C4-2B (cell line): ENCODE results near the gene NAXD.
A peak's percentile ranks its signal among the peaks of the same experiment; 100 is the strongest.
"Not testable (repeated sequence)": the region's sequence is repeated elsewhere in the genome, so short reads cannot be mapped to it uniquely, and the experiment has no call there.

Experiments used
- H3K27ac ChIP-seq: fragments of 450-650 bp; 2 replicates; pipeline ENCODE4 v1.5.1; 2017
- CTCF ChIP-seq: fragments of 450-650 bp; conservative IDR thresholded peaks from 2 replicates; pipeline ENCODE4 v1.5.1; 2017; ENCODE audit warnings: mild to moderate bottlenecking
- ZFX ChIP-seq: fragments of 450-650 bp; IDR thresholded peaks from 2 replicates; pipeline ENCODE4 v1.6.1; 2017

Gene NAXD

DNA sequence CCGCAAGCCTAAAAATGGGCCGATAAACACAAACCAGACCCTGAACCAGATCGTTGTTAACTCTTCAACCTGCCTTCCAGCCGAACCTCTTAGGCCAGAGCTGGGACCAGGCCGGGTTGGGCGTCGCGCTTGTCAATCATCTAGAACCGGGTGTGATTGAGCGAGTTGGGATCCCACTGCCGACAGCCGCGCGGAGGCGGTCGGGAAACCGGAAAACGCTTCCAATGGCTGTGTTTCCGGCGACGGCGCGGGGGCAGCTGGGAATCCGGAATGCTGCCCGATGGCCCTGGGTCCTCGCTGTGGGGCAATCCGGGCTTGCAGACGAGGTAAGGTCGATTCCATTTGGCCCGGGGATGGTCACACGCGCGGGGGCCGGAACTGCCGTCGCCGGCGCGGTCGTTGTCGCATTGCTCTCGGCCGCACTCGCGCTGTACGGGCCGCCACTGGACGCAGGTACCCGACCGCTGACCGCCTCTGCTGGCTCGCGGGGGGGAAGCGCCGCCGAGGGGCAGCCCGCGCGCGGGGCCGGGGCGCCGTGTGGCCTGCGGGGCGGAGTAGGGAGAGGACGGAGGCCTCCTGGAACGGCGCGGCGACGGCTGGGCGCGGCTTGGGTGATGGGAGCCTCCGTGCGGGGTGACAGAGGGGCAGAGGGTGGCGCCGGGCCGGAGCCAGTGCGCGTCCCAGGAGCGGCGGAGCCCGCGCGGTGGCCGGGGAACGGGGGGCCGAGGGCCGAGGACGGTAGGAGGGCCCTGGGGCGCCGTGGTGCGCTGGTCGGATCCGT, at the start of gene NAXD:
NAXD (plus strand) TSS at position 224 of the 781 bp plus-strand sequence; CDS start at position 281, 57 bp downstream.
- peak; percentile 77 for TF ChIP-seq ZFX
- TF ChIP-seq CTCF, result no peak
- H3K27ac ChIP-seq, result peak within 1 kb of the TSS; percentile 90

DNA sequence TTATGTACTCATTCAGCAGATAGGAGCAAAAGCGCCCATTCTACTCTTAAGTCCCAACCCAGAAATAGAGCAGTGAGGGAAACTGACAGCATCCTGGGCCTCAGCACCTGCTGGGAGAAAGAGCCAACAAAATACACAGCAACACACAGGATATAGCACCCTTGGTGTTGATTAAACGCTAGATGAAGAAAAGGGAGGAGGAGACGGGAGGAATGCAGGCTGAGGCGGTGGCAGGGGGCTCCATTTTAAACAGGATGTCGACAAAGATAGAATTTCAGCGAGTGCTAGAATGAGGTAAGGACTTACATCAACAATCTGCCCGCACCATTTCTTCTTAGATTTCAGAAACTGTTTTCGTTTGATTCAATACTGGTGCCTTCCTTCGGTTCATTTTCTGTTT, 49.2 kb upstream of the NAXD start:
- TF ChIP-seq ZFX, result no peak
- TF ChIP-seq CTCF, result no peak
- no peak overlapping the region for H3K27ac ChIP-seq

DNA sequence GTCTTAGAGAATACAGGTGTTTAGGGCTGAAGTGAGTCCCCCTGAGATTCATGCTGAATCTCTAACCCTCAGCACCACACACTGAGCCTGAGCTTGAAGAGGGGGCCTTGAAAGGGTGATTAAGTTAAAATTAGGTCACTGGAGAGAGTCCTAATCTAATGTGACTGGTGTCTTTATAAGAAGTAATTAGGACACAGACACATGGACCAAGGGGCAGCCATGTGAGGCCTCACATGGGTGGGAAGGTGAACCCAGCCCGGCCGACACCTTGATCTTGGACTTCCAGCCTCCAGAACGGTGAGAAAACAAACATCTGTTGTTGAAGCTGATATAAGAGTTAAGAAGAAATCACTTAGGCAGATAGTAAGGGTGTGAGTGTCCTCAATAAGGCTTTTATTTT, 46.7 kb upstream of the NAXD start:
- TF ChIP-seq CTCF, result no peak
- TF ChIP-seq ZFX, result no peak

GRCh38 chr13:110569962-110570361, 45.4 kb upstream of the NAXD start:
- not testable (repeated sequence) for H3K27ac ChIP-seq

More for the DNA sequence above, 46.7 kb upstream of the NAXD start:
- no peak overlapping the region for H3K27ac ChIP-seq

DNA sequence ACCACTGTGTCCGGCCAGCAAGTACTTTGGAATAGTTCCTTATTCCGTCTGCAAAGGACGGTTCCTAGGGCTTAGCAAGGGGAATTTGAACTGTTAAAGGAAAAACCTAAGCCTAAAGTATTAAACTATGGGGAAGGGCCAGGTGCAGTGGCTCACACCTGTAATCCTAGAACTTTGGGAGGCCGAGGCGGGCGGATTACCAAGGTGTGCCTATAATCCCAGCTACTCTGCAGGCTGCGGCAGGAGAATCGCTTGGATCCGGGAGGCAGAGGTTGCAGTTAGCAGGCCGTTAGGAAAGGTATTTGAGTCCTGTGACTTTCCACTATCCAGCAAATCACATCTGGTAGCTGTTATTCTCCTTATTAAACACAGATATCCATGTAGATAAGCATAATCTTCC, 44.5 kb upstream of the NAXD start:
- H3K27ac ChIP-seq, result no peak overlapping the region
- TF ChIP-seq CTCF (no peak), ZFX (no peak)

DNA sequence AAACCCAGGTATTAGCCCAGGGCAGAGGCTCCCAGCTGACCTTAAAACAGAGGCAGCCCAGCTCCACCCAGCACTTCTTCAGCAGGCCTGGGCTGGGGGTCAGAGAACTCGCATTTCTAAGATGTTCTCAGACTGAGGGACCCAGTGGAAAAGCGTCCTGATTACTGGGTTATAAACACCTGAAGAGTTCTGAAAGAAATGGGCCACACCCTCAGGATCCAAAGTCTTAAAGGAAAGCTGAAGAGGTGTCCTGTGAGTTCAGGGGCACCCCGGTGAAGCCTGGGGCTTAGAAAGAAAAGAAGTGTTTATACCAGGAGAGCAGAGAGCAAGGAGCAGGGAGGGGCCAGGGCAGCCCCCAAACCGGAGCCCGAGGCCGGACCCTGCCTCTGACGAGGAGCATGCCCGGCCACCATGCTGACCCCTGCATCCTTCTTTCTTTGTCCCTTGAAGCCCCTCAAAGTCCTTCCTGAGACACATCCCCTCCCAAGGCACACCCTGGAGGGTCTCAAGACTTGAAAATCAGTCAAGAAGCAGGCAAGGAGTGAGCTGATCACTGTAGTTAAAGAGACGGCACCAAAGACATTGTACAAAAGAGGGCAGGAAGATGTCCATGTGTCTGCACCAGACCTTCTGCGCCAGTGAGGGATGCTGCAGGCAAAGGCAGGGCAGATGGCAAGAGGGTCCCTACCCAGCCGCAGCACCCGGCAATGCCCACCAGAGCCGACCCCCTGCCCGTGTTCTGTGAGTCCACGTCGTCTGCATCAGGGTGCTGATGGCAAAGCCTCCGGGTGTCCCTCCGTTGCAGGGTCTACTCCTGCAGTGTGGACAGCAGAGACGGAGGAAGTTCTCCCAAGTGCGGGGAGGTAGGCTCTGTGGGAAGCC, 43.2 kb upstream of the NAXD start:
- TF ChIP-seq ZFX (no peak), CTCF (no peak)
- H3K27ac ChIP-seq, result no peak overlapping the region

GRCh38 chr13:110572778-110573118, 42.6 kb upstream of the NAXD start:
- no peak overlapping the region for H3K27ac ChIP-seq
- TF ChIP-seq CTCF, result no peak
